GM19438 (cell line): ENCODE measurements around the gene ALDOA.

Source experiments
- ATAC-seq: cut with Tn5 transposase; IDR thresholded peaks from one replicate; pipeline ENCODE4 v1.9.1; 2021; ENCODE audit warnings: low read depth; ENCODE audit not compliant: unreplicated experiment

The ALDOA gene

DNA sequence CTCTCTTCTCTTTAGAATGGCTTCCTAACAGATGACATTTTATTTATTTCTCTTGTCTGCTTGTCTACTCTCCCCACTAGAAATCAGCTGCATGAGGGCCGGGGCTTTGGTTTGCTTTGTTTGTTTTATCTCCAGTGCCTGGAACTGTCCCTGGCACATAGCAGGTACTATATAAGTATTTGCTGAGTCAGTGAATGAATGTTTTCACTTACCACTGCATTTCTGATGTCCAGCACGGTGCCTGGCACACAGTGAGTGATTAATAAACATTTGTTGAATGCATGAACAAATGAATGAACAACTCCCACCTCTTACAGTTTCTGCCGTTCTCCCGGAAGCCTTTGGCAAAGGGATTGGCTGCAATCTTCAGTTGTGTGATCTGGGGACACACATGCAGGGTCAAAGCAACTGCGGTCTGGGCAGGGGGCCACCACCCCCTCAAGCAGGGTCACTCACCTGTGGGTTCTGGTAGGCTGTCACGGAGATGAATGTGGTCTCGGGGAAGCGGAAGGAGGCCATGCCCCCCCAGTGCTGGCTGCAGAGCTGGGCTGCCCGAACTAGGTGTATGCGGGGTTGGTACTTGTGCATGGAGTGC, 22.8 kb downstream of the ALDOA start:
- ATAC-seq: no peak

GRCh38 chr16:30088832-30089624, 23.5 kb downstream of the ALDOA start:
- no peak for ATAC-seq

DNA sequence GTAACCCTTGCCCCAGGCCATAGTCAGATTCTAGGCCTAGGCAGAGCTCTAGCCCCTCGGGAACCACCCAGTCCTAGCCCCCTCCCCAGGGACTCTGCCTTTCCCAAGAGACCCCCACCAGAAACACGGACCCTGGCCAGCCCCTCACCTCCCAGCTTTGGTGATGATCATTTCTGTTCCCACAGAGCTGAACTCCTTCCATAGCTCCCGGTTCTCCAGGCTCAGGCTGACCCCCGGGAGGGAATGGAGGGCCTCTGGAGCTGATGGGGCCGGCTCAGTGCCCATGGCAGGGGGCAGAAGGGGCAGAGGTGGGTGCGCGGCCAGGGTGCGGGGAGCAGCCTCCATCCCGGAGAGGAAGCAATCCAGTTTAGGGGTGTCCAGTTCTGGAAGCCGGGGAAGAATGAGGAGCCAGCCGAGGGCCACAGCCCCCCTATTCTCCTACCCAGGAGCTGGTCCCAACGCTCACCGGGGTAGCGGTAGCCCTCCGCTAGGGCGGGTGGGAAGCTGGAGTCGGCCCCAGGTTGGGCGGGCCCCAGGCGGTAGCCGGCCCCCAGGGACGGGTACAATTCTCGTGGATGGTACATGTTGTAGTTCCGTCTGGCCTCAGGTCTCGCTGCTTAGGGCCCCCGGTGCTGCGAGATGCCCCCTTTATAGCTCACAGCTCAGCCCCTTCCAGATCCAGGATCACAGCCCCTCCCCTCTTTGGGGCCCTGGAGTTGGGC, 25.2 kb downstream of the ALDOA start:
- ATAC-seq: no peak

DNA sequence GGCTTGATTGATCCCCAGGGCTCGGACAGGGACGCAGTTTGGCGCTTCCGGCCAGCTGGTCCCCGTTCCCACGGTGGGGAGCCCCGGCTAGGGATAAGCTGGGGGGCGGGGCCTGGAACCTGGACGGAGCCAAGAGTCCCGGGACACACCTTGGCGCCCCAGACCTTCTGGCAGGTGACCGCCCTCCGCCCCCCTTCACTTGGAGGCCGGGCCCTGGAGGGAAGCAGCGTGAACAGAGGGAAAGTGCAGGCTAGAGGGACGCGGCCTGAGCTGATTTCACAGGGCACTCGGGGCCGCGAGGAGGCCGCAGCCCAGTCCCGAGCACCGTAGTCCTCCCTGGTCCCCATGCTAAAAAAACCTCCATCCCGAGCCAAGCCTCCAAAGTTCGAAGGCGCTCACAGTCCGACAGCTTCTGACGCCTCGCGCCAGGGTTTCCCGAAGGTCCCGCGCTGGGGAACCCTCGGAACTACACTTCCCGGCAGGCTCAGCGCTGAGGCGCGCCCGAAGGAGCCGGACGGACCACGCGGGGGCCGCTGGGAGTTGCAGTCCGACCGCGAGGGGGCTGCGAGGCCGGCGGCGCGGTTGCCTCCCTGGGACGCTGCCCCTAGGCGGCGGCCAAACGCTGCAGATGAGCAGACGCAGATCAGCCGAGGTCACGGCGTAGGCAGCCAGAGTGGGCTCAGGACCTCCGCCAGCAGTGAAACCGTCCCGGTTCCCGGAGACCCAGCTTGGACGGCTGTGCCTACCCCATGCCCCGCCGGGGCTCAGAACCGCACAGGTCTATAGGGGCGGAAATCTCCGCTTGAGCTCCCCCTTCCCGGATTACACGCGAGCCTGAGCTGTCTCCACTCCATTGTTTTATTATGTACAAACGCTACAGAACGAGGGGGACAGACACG, 26.2 kb downstream of the ALDOA start, which contains the start of gene TBX6:
Gene TBX6 (minus strand): TSS at position 451 of the 899 bp plus-strand sequence. CDS start 731 bp downstream, outside the sequence.
- ATAC-seq: peak; percentile 65

DNA sequence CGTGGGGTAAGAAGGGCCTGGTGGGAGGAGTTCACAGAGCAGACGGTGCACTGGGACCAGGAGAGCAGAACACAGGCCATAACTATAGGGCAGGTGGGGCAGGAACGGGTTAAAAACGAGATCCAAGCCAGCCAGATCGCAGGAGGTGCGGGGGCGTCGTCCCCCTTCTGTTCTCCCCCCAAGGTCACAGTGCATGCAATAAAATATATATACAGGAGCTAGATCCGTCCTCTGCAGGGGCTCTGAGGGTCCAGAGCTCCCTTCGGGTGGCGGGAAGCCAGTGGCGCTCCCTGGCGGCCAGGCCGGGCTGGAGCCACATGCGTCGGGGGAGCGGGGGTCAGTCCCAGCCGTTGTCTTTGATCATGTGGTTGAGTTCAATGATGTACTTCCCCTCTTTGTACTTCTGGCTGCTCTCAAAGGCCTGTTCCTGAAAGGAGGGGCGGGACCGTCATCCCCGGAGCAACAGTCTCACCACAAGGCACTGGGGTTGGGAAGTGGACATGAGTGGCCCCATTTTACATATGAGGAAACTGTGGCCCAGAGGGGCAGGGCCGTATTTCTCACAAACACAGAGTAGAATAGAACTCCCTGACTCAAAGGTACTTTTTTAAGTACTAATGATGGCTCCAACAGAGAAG, 26.9 kb downstream of the ALDOA start:
- peak; percentile 44 for ATAC-seq

DNA sequence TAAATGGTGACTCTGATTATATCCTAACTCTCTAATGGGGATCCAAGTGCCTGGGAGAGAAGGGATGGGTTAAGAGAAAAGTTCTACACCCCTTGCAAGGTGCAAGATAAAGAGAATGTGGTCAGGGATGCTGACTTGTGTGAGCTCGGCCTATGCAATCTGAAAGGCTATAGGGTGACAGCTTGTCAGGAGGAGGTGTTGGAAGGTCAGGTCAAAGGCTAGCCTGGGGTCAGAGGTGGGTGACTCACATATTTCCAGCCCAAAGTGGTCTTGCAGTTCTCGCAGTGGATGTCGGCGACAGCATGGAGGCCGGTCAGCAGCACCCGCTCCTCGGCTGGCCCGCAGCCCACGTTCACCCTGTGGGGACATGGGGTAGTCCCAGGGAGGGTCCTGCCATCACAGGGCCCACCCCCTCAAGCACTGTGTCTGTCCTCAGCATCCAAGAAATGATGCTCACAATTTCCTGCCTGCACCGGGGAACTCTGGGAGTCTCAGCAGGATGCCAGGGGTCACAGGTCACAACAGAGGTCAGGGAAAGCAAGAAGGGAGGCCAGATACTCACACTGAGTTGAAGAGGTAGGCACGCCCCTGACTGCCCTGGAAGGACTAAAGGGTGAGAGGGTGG, 29.1 kb downstream of the ALDOA start:
- ATAC-seq: no peak

DNA sequence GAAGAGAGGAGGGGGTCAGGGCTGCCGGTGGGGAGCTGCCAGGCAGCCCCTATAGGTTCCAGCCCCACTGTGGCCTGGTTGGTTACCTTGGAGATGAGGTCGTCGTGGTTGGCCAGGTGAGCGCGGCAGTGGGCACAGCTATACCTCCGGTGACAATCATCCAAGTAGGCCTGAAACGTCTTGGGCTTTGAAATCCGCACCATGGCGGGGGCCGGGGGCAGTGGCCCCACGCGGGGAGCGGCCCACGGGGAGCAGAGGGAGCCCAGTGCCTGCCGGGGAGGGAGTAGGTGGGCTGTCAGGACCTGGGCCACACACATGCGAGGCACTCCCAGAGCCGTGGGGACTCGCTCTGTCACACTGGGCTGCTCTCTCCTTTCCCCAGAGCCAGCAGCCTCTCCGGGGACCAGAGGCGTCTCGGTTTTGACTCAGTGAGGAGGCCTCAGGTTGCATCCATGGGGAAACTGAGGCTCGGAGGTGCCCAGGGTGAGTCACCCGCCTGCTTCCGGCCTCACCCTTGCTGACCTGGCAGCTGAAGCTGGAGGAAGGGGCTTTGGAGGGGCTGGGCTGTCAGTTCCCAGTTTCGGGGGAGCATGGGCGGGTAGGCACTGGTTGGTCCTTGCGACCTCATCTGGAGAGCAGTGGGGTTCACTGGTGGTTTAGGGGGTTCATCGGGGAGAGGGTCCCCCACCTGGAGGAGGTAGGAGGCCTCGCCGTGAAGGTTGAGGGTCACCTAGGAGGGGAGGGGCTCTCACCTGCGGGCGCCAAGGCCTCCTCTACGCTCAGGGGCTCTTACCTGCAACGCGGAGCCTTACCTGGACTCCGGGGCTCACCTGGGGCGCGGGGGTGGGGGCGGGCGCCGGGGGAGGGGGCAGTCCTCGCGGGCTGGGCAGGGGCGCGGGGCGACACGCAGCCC, 29.9 kb downstream of the ALDOA start:
- no peak for ATAC-seq

- ATAC-seq: peak; percentile 39
These were observed 30.7 kb downstream of the ALDOA start, which contains the start of gene YPEL3 for GRCh38 chr16:30096105-30096861. Gene YPEL3 (minus strand): TSS chr16:30096213. CDS start chr16:30095482, 731 bp downstream.

DNA sequence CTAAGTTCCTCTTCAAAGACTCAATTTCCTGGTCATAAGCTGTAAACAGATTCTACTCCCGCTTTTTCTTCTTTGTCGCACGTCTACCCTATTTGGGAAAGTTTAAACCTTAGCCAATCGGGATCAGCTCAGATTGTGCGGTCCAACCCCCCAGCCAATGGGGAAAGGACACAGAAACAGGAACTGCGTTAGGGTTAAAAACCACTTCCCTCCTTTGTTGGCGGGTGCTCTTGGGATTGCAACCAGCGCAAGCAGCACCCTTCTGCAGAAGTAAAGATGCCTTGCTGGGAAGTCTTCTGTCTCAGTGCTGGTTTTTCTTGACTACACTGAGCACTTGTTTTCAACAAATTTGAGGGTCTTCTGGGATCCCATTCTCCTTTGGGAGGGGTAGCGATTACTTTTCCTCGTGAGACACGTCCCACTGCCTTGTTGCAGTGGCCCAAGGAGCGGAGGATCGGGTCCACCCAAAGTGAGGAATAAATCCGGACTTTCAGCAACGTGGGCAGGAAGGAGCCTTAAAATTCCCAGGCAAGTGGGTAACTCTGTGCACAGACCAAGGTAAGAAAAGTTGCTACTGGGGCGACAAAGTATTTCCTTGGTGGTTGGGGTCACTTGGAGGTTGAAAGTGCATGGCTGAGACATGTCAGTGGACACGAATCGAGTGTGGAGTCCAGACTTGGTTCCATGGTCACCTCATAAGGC, 31.5 kb downstream of the ALDOA start:
- ATAC-seq: no peak

GRCh38 chr16:30104090-30104489, 38.5 kb downstream of the ALDOA start:
- ATAC-seq: no peak

- ATAC-seq: no peak
These were observed 38.9 kb downstream of the ALDOA start for GRCh38 chr16:30104492-30104891.

- no peak for ATAC-seq
These were observed 42.7 kb downstream of the ALDOA start for GRCh38 chr16:30108059-30108850.

DNA sequence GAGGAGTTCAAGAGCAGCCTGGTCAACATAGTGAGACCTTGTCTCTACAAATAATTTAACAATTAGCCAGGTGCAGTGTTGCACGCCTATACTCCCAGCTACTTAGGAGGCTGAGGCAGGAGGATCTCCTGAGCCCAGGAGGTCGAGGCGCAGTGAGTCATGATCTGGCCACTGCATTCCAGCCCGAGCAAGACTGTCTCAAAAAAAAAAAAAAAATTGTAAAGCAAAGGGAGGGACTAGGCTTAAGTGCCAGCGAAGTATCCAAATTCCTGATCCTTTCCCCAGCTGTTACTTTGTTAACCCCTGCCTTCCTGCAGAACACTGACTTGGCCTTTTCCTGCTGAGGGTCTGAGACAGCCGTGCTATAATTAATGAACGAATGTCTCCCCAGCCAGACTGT, 45.1 kb downstream of the ALDOA start:
- ATAC-seq: no peak

- no peak for ATAC-seq
These were observed 46.9 kb downstream of the ALDOA start for GRCh38 chr16:30112197-30113030.

GRCh38 chr16:30113031-30113710, 47.6 kb downstream of the ALDOA start, which contains the start of gene GDPD3:
Gene GDPD3 (minus strand): TSS chr16:30113537. CDS start chr16:30113478, 59 bp downstream.
- no peak for ATAC-seq
